Measurements from ENCODE around the gene RIMBP3C.
"Not testable (repeated sequence)": the region's sequence is repeated elsewhere in the genome, so short reads cannot be mapped to it uniquely, and the experiment has no call there.

The RIMBP3C gene

DNA sequence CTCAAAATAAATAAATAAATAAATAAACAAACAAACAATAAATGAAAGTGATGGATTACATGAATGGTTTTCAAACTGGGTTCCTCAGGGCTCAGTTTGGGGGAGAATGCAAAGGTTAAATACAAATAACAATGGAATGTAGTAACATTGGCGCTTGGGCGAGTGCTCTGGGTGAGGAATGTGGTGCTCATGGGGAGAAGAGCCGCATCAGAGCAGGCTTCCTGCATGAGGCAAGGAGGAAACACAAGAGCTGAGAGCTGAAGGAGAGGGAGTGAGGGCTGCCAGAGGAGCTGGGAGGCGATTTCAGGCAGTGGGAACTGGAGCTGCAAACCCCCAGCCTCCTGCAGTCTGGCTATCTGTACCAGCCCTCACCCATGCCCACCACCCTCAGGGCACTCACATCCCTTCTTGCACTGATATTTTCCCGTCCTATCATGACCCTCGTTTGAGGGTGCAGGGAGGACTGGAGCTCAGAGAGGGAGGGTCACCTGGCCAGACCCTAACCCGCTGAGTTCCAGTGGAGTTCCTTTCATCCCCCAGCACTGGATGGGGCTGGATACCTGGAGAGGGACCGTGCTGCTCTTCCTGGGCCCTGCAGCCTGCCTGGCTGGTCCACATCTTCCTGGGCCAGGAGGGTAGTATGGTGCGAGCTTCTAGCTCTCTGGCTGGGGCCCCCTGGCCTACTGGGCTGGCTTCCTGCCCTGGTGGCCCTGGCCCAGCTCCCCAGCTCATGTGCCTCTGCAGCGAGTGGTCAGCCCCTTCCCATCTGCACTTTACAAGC lies 8.3 kb upstream of the RIMBP3C start:
- H3K36me3 ChIP-seq (ENCODE audit: control insufficient read depth in 1 of 2, insufficient read depth in 2 of 2, low read length in 2 of 2); H3K27ac ChIP-seq (ENCODE audit: low read depth, low read length); H3K4ac ChIP-seq (ENCODE audit: low read depth, low read length); H3K9ac ChIP-seq (ENCODE audit: low read length); H3K9me3 ChIP-seq (ENCODE audit: insufficient read depth, low read depth, low read length); H3K23ac ChIP-seq (ENCODE audit: low read length); H3K4me1 ChIP-seq (ENCODE audit: control insufficient read depth in 1 of 2, insufficient read depth in 2 of 2, low read length in 2 of 2); H2AK5ac ChIP-seq (ENCODE audit: low read length); H3K18ac ChIP-seq (ENCODE audit: low read length); H3K79me1 ChIP-seq (ENCODE audit: low read length); H3K14ac ChIP-seq (ENCODE audit: low read length); DNase-seq; H3K4me2 ChIP-seq (ENCODE audit: low read length); H4K91ac ChIP-seq (ENCODE audit: low read depth, low read length); H2AFZ ChIP-seq (ENCODE audit: insufficient read depth, low read length, poor library complexity); H4K8ac ChIP-seq (ENCODE audit: low read depth, low read length); H2BK5ac ChIP-seq (ENCODE audit: low read depth, low read length, poor library complexity); H3K4me3 ChIP-seq (ENCODE audit: low read depth, low read length); H3K27me3 ChIP-seq (ENCODE audit: insufficient read depth, low read length); H4K12ac ChIP-seq (ENCODE audit: low read depth, low read length); H2BK12ac ChIP-seq (ENCODE audit: low read length); H3K79me2 ChIP-seq (ENCODE audit: control insufficient read depth, insufficient read depth, low read length, poor library complexity); H2BK120ac ChIP-seq (ENCODE audit: insufficient read depth, low read length, poor library complexity): not testable (repeated sequence)
- WGBS (ENCODE audit: extremely low coverage, insufficient coverage, insufficient read length), result no CpG with 5 or more reads among the region's 10 CpGs

DNA sequence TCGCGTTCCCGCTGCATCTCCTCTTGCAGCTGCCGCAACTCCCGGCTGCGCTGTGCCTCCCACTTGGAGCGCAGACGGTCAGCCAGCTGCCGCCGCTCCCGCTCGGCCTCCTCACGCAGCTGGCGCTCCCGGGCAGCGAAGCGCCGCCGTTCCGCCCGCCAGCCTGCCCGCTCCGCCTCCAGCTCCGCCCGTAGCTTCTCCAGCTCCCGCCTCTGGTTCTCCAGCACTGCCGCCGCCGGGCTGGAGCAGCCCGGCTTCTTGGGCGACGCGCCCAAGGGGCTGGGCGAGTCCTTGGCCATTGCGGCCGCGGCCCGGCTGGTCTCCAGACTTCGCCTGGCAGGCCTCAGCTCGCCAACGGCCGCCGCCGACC lies 598 bp downstream of the RIMBP3C start:
- not testable (repeated sequence) for H3K14ac ChIP-seq (ENCODE audit: low read length); H3K9me3 ChIP-seq (ENCODE audit: insufficient read depth, low read depth, low read length); H3K4me2 ChIP-seq (ENCODE audit: low read length); DNase-seq; H2BK12ac ChIP-seq (ENCODE audit: low read length); H3K27ac ChIP-seq (ENCODE audit: low read depth, low read length); H3K4me3 ChIP-seq (ENCODE audit: low read depth, low read length); H3K27me3 ChIP-seq (ENCODE audit: insufficient read depth, low read length); H4K12ac ChIP-seq (ENCODE audit: low read depth, low read length); H2AK5ac ChIP-seq (ENCODE audit: low read length); H3K36me3 ChIP-seq (ENCODE audit: control insufficient read depth in 1 of 2, insufficient read depth in 2 of 2, low read length in 2 of 2); H3K4me1 ChIP-seq (ENCODE audit: control insufficient read depth in 1 of 2, insufficient read depth in 2 of 2, low read length in 2 of 2); H3K4ac ChIP-seq (ENCODE audit: low read depth, low read length); H3K23ac ChIP-seq (ENCODE audit: low read length); H4K8ac ChIP-seq (ENCODE audit: low read depth, low read length); H3K18ac ChIP-seq (ENCODE audit: low read length); H4K91ac ChIP-seq (ENCODE audit: low read depth, low read length); H2BK120ac ChIP-seq (ENCODE audit: insufficient read depth, low read length, poor library complexity); H3K79me2 ChIP-seq (ENCODE audit: control insufficient read depth, insufficient read depth, low read length, poor library complexity); H2BK5ac ChIP-seq (ENCODE audit: low read depth, low read length, poor library complexity); H2AFZ ChIP-seq (ENCODE audit: insufficient read depth, low read length, poor library complexity); H3K9ac ChIP-seq (ENCODE audit: low read length); H3K79me1 ChIP-seq (ENCODE audit: low read length)
- WGBS (ENCODE audit: extremely low coverage, insufficient coverage, insufficient read length), result no CpG with 5 or more reads among the region's 44 CpGs

DNA sequence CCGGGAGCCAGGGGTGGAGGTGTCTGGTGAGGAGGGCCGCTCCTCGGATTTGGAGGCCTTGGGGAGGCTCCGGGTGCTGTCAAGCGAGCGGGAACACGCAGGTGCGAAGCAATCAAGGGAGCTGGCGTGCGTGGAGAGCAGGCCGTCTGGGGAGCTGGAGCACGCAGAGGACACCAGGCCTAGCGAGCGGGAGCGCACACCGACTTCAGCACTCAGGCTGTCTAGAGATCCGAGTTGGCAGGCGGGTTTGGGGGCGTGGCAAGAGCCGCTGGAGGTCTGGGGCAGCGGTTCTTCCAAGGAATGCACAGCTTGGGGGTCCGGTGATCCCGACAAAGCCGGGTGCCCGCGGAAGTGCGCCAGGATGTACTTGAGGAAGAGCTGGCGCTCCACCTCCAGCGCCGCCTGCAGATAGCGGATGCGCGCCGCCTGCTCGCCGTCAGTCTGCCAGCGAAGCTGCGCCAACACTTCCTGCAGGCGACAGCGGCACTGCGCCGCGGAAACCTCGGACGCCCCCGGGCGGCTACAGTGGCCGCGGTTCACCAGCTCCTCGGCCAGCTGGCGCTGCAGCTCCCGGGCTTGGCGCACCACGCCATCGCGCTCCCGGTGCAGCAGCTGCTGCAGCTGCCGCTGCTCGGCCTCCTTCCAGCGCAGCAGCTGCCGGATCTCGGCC lies 1.1 kb downstream of the RIMBP3C start:
- not testable (repeated sequence) for H3K9me3 ChIP-seq (ENCODE audit: insufficient read depth, low read depth, low read length); H3K14ac ChIP-seq (ENCODE audit: low read length); H3K18ac ChIP-seq (ENCODE audit: low read length); H2BK120ac ChIP-seq (ENCODE audit: insufficient read depth, low read length, poor library complexity); H3K27me3 ChIP-seq (ENCODE audit: insufficient read depth, low read length); H3K79me2 ChIP-seq (ENCODE audit: control insufficient read depth, insufficient read depth, low read length, poor library complexity); H3K23ac ChIP-seq (ENCODE audit: low read length); H2BK5ac ChIP-seq (ENCODE audit: low read depth, low read length, poor library complexity); H3K36me3 ChIP-seq (ENCODE audit: control insufficient read depth in 1 of 2, insufficient read depth in 2 of 2, low read length in 2 of 2); H2AK5ac ChIP-seq (ENCODE audit: low read length); H3K4me1 ChIP-seq (ENCODE audit: control insufficient read depth in 1 of 2, insufficient read depth in 2 of 2, low read length in 2 of 2); H4K8ac ChIP-seq (ENCODE audit: low read depth, low read length); H3K9ac ChIP-seq (ENCODE audit: low read length); H3K4me3 ChIP-seq (ENCODE audit: low read depth, low read length); H3K79me1 ChIP-seq (ENCODE audit: low read length); H3K27ac ChIP-seq (ENCODE audit: low read depth, low read length); H4K91ac ChIP-seq (ENCODE audit: low read depth, low read length); DNase-seq; H3K4ac ChIP-seq (ENCODE audit: low read depth, low read length); H2BK12ac ChIP-seq (ENCODE audit: low read length); H2AFZ ChIP-seq (ENCODE audit: insufficient read depth, low read length, poor library complexity); H3K4me2 ChIP-seq (ENCODE audit: low read length); H4K12ac ChIP-seq (ENCODE audit: low read depth, low read length)
- WGBS (ENCODE audit: extremely low coverage, insufficient coverage, insufficient read length), result no CpG with 5 or more reads among the region's 62 CpGs

- not testable (repeated sequence) for H4K12ac ChIP-seq (ENCODE audit: low read depth, low read length); DNase-seq; H2AK5ac ChIP-seq (ENCODE audit: low read length); H2BK5ac ChIP-seq (ENCODE audit: low read depth, low read length, poor library complexity); H3K27ac ChIP-seq (ENCODE audit: low read depth, low read length); H3K14ac ChIP-seq (ENCODE audit: low read length); H4K91ac ChIP-seq (ENCODE audit: low read depth, low read length); H2AFZ ChIP-seq (ENCODE audit: insufficient read depth, low read length, poor library complexity); H3K36me3 ChIP-seq (ENCODE audit: control insufficient read depth in 1 of 2, insufficient read depth in 2 of 2, low read length in 2 of 2); H3K4me3 ChIP-seq (ENCODE audit: low read depth, low read length); H3K27me3 ChIP-seq (ENCODE audit: insufficient read depth, low read length); H3K79me1 ChIP-seq (ENCODE audit: low read length); H2BK12ac ChIP-seq (ENCODE audit: low read length); H4K8ac ChIP-seq (ENCODE audit: low read depth, low read length); H3K18ac ChIP-seq (ENCODE audit: low read length); H3K79me2 ChIP-seq (ENCODE audit: control insufficient read depth, insufficient read depth, low read length, poor library complexity); H2BK120ac ChIP-seq (ENCODE audit: insufficient read depth, low read length, poor library complexity); H3K9ac ChIP-seq (ENCODE audit: low read length); H3K23ac ChIP-seq (ENCODE audit: low read length); H3K9me3 ChIP-seq (ENCODE audit: insufficient read depth, low read depth, low read length); H3K4me2 ChIP-seq (ENCODE audit: low read length); H3K4me1 ChIP-seq (ENCODE audit: control insufficient read depth in 1 of 2, insufficient read depth in 2 of 2, low read length in 2 of 2); H3K4ac ChIP-seq (ENCODE audit: low read depth, low read length)
- no CpG with 5 or more reads among the region's 38 CpGs for WGBS (ENCODE audit: extremely low coverage, insufficient coverage, insufficient read length)
Observed at GRCh38 chr22:21549558-21549957, 1.7 kb downstream of the RIMBP3C start.

Measured in trophoblast cell (in vitro differentiated cells and primary cell).